ENCODE data around the gene SPO11. TPM values are rescaled to one million over a fixed set of nuclear protein-coding genes. Genes with fewer than 3 reads are reported as not detected.

SPO11 gene
- total RNA-seq, 4 donors from 2014 or later, result not detected

- no peaks in the 10 kb centered on the region for H3K36me3 ChIP-seq
- H3K27me3 ChIP-seq, result no peaks in the 10 kb centered on the region
- TF ChIP-seq CTCF (IDR thresholded peaks at IDR 0.05) (no peak), EP300 (IDR thresholded peaks at IDR 0.05) (no peak), POLR2A (IDR thresholded peaks at IDR 0.05) (no peak)
- H3K27ac ChIP-seq, result peak overlapping the region in 2 of 4 donors; percentile 76 to 92
- no peaks in the 10 kb centered on the region for H3K9me3 ChIP-seq
- WGBS, 2 donors, result 62 to 67% methylated on average over 7 of the region's 7 CpGs
- peaks cover 0 to 45% (median 14%) of the 10 kb centered on the region in 4 donors for H3K4me1 ChIP-seq
- H3K4me3 ChIP-seq, result no peak overlapping the region
- no peak for DNase-seq (ENCODE audit: low spot score in 2 of 2)
These were observed 45.7 kb upstream of the SPO11 start for GRCh38 chr20:57283860-57284259.

GRCh38 chr20:57287007-57287880 is 42.4 kb upstream of the SPO11 start:
- Histone ChIP-seq H3K9me3 (no peaks in the 10 kb centered on the region), H3K36me3 (no peaks in the 10 kb centered on the region), H3K27ac (peak overlapping the region in 2 of 4 donors; percentile 41 to 46), H3K4me3 (no peak overlapping the region), H3K4me1 (peaks cover 0 to 51% (median 18%) of the 10 kb centered on the region in 4 donors), H3K27me3 (no peaks in the 10 kb centered on the region)
- no peak for TF ChIP-seq CTCF (IDR thresholded peaks at IDR 0.05)
- TF ChIP-seq POLR2A (IDR thresholded peaks at IDR 0.05), result no peak
- TF ChIP-seq EP300 (IDR thresholded peaks at IDR 0.05), result no peak
- no peak for DNase-seq (ENCODE audit: low spot score in 2 of 2)
- WGBS, 2 donors, result 36 to 43% methylated on average over 14 of the region's 14 CpGs

- Histone ChIP-seq H3K4me3 (no peak overlapping the region), H3K9me3 (no peaks in the 10 kb centered on the region), H3K36me3 (no peaks in the 10 kb centered on the region), H3K27ac (peak overlapping the region in 2 of 4 donors; percentile 41 to 46), H3K27me3 (no peaks in the 10 kb centered on the region), H3K4me1 (peaks cover 0 to 45% (median 17%) of the 10 kb centered on the region in 4 donors)
- WGBS, 2 donors, result 53 to 68% methylated on average over 6 of the region's 6 CpGs
- no peak for DNase-seq (ENCODE audit: low spot score in 2 of 2)
- no peak for TF ChIP-seq EP300 (IDR thresholded peaks at IDR 0.05)
These were observed 41.7 kb upstream of the SPO11 start for GRCh38 chr20:57287901-57288300.

- no peak overlapping the region for H3K4me3 ChIP-seq
- WGBS, 2 donors, result 36% methylated on average over 16 of the region's 16 CpGs
- DNase-seq (ENCODE audit: low spot score in 2 of 2), result no peak
- no peaks in the 10 kb centered on the region for H3K27me3 ChIP-seq
- peaks cover 0 to 36% (median 13%) of the 10 kb centered on the region in 4 donors for H3K4me1 ChIP-seq
- TF ChIP-seq CTCF (IDR thresholded peaks at IDR 0.05) (no peak), EP300 (IDR thresholded peaks at IDR 0.05) (no peak), POLR2A (IDR thresholded peaks at IDR 0.05) (no peak)
- no peaks in the 10 kb centered on the region for H3K36me3 ChIP-seq
- no peak overlapping the region for H3K27ac ChIP-seq
- H3K9me3 ChIP-seq, result no peaks in the 10 kb centered on the region
These were observed 40.8 kb upstream of the SPO11 start for GRCh38 chr20:57288651-57289277.

- Histone ChIP-seq H3K27ac (peak overlapping the region in 1 of 4 donors; percentile 18), H3K4me3 (no peak overlapping the region), H3K36me3 (no peaks in the 10 kb centered on the region), H3K4me1 (peaks cover 0 to 36% (median 13%) of the 10 kb centered on the region in 4 donors), H3K27me3 (no peaks in the 10 kb centered on the region), H3K9me3 (no peaks in the 10 kb centered on the region)
- no peak for TF ChIP-seq EP300 (IDR thresholded peaks at IDR 0.05)
- no peak for TF ChIP-seq CTCF (IDR thresholded peaks at IDR 0.05)
- TF ChIP-seq POLR2A (IDR thresholded peaks at IDR 0.05), result no peak
- no peak for DNase-seq (ENCODE audit: low spot score in 2 of 2)
- WGBS, 2 donors, result 38 to 53% methylated on average over 7 to 8 of the region's 8 CpGs
These were observed 40.0 kb upstream of the SPO11 start for GRCh38 chr20:57289391-57290177.

Measured in tibial nerve (tissue), 4 donors.